Skin of body (tissue), 2 donors: ENCODE results near the gene STOML1. TPM values are rescaled to one million over a fixed set of nuclear protein-coding genes. Genes with fewer than 3 reads are reported as not detected.

Experiments
- DNase-seq: peaks from one replicate; lab custom pipeline; 2025; lab: John Stamatoyannopoulos, UW
- total RNA-seq: library from RNA; depleted of rRNA; stranded (reverse); fragments of >200 nt; gene quantifications from one replicate; pipeline ENCODE4 v1.2.3, GENCODE V29; 2014

The STOML1 gene
- 7.8 TPM for total RNA-seq

GRCh38 chr15:73991726-73992593, at the start of gene STOML1:
STOML1 (minus strand) TSS chr15:73992295; CDS start chr15:73992223, 72 bp downstream.
- DNase-seq, result peak; percentile 83

GRCh38 chr15:74041311-74041756, 49.2 kb upstream of the STOML1 start:
- peak; percentile 58 for DNase-seq

- DNase-seq, result peak; percentile 86
Measured at GRCh38 chr15:74040109-74040850, 48.2 kb upstream of the STOML1 start.

GRCh38 chr15:74039656-74040010, 47.5 kb upstream of the STOML1 start:
- no peak for DNase-seq

GRCh38 chr15:74038707-74039655, 46.9 kb upstream of the STOML1 start:
- peak; percentile 26 for DNase-seq

GRCh38 chr15:74037171-74038117, 45.3 kb upstream of the STOML1 start:
- no peak for DNase-seq

GRCh38 chr15:74036271-74037170, 44.4 kb upstream of the STOML1 start:
- DNase-seq, result no peak

GRCh38 chr15:74035121-74036017, 43.3 kb upstream of the STOML1 start:
- DNase-seq, result no peak

GRCh38 chr15:74034206-74034755, 42.2 kb upstream of the STOML1 start:
- DNase-seq, result no peak

GRCh38 chr15:74032606-74033561, 40.8 kb upstream of the STOML1 start:
- no peak for DNase-seq

GRCh38 chr15:74032046-74032445, 40.0 kb upstream of the STOML1 start:
- no peak for DNase-seq

GRCh38 chr15:74028646-74029045, 36.6 kb upstream of the STOML1 start:
- no peak for DNase-seq

- no peak for DNase-seq
Measured at GRCh38 chr15:74027688-74028087, 35.6 kb upstream of the STOML1 start.

GRCh38 chr15:74025436-74025835, 33.3 kb upstream of the STOML1 start:
- no peak for DNase-seq

GRCh38 chr15:74024687-74025086, 32.6 kb upstream of the STOML1 start:
- DNase-seq, result no peak

GRCh38 chr15:74022706-74023470, 30.8 kb upstream of the STOML1 start:
- DNase-seq, result no peak
